ENCODE results near the gene RAB26.
"Not testable (repeated sequence)": the region's sequence is repeated elsewhere in the genome, so short reads cannot be mapped to it uniquely, and the experiment has no call there.

RAB26 gene

DNA sequence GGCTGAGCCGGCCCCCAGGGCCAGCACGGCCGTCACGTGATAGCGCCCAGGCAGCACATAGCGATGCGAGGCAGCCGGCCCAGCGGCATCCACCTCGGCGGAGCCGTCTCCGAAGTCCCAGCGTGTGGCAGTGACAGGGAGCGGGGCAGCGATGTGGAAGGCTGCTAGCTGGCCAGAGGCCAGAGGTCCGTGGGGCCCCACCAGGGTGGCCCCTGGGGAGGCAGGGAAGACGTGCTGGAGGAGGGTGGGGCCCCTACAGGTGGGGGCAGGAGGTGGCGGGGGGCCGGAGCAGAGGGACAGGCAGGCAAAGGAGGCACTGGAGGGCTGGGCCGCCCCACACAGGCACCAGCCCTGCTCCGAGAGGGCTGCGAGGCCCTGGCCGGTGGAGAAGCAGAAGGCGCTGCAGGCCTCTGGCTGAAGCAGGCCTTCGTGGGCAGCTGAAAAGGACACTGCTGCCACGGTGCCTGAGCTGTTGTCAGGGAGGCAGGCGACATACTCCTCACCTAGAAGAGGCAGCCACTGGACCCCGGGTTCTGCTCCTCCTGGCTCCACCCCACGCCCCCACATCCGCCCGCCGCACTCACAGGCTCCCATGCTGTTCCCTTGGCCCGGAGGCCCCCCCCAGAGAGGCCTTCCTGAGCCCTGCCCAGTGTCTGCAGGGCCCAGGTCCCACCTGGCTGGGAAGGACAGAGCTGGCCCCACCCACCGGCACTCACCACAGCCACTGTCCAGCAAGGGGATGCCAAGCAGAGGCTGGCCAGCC lies 30.3 kb upstream of the RAB26 start:
- not testable (repeated sequence) for DNase-seq

DNA sequence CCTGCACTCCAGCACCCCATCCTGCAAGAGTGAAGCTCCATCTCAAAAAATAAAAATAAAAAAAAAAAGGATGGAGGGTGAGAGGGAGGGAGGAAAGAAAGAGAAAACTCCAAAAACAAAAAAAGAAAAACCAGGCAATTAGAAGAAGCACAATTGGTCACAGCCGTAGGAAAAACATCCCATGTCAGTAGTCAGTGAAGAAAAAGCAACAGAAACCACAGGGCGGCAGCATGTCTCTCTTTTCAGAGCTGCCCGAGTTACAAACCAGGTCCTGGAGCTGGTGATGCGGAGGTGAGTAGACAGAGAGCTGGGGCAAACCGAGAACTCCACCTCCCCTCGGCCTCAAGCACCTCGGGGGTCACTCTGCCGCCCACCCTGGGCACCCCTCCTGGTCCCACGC lies 27.1 kb upstream of the RAB26 start:
- DNase-seq = peak; percentile 7

DNA sequence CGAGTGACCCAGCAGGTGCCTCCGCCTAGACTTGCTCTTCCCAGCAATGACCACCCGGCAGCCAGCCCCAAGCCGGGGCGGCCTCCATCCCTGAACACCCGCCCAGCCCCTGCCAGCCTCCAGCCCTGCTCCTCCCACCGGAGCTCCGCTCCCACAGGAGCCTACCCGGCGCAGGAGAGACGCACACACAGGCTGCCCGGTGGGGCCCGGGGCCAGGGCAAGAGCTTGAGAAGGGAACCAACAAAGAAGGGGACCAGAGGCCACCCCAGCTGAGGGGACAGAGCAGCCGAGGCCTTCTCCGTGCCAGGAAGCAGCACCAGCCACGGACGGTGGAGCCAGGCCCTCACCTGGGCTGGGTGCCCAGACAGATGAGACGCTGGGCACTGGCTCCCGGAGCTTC lies 26.6 kb upstream of the RAB26 start:
- no peak for DNase-seq

DNA sequence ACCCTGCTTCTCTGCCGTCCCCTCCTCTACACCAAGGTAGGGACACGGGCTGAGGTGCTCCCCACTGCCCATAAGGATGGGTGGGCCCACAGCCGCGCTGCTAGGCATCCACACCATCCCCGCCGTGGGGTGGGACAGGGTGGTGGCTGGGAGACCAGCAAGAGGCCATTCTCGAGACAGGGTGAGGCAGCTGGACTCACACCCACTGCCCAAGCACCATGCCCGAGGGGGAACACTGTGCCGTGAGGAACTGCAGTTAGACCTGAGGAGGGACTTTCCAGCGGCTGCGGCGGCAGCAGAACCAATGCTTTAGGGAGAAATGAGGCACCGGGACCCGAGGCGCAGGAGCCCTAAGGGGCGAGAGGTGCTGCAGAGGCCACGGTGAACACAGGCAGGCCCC lies 26.0 kb upstream of the RAB26 start:
- DNase-seq = no peak

DNA sequence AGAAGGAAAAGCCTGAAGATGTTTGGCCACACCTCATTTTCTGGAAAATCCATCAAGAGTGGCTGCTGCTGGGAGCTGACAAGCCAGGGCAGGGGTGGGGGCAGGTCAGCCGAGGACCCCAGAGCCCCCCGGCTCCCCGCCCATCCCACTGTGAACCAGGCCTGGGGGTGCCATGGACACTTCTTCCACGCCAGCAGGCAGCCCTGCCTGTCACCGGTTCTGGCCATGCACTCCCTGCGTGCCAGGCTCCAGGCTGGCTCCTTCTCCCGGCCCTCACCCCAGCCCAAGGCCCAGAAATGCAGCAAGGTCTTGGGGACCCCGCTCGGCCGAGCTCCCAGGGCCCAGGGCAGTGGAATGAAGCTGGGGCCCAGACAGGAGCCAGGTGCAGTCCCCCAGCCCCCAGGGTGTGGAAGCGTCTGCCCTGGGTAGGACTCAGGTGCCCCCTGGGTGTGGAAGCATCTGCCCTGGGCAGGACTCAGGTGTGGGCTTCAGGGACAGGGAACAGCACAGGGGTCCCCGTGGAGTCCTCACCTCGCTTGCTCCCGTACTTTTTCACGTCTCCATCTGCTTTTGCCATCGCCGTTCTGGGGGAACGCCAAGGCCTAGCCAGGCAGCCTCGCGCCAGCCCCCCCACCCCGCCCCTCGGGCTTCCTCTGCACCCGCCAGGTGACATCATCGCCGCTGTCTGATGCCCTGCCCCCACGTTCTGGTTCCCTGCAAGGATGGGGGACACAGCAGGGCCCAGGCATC lies 25.3 kb upstream of the RAB26 start:
- DNase-seq = not testable (repeated sequence)

DNA sequence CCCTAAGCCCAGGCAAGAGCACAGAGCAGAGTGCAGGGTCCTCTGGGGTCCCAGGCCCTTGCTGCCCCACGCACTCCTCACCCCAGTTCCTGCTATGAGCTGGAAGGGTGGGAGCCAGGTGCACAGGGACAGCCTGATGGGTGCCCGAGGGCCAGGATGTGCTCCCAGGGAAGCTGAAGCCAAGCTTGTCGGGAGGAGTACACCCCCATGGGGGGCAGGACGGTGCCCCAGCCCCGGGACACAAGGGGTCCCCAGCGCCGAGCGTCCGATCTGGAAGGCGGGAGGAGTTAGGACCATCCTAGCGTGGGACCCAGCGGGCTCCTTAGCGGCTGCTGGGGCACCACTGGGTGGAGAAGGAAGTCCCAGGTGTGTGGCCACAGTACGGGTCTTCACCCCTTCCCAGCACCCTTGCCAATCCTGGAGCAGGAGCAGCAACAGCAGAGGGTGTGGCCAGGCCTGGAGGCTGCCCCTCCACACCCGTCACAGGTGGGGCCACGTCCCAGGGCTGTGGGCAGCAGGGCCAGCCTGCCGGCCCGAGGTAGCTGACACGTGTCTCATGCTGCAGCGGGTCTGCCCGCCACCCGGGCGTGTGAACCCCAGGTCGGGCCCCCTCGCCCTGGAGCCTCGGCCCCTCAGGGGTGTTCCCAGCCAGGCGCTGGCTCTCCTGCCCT lies 24.6 kb upstream of the RAB26 start:
- DNase-seq = not testable (repeated sequence)

DNA sequence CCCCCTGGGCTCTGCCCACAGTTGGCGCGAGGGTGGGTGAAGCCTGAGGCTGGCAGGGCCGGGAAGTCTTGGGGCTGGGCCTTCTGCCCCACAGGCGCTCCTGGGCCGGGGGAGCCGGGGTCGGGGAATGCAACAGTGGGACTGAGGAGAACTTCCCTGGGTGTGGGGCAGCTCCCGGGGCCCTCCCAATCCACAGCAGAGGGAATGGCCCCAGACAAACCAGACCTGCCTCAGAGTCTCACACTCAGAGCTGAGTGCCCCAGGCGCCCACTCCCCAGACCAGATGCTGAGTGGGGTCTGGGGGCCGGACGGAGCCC lies 24.1 kb upstream of the RAB26 start:
- DNase-seq = not testable (repeated sequence)

DNA sequence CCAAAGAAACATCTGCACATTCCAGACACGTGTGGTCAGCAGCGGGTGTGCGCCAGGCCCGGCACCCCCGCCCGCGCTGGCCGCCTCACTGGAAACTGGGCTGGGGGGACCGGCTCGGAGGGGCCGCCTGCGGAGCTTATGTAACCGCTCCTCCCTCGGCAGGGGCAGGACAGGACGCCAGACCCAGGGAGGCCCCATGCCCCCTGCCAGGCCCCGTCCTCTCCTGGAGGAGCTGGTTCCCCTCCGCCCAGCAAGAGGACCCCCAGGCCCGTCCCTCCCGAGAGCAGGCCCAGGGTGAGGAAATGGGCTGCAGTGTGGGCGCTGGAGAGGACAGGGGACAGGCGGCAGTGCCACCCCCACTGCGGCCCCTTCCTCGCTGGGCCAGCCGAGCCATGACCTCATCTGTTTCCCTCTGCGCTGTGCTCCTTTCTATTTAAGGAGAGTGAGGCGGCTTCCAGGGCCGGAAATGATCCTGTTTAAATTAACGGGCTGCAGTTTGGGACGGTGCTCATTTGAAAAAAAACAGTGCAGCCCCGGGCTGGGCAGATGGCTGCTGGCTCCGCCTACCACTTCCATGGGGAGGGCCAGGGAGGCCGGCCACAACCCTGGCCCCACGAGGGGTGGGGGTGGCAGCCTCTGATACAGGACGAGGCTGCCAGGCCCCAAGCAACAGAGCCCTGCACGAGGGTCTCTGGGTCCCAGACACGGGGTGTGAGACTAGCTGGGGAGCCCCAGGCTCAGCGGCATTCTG lies 23.6 kb upstream of the RAB26 start:
- not testable (repeated sequence) for DNase-seq

DNA sequence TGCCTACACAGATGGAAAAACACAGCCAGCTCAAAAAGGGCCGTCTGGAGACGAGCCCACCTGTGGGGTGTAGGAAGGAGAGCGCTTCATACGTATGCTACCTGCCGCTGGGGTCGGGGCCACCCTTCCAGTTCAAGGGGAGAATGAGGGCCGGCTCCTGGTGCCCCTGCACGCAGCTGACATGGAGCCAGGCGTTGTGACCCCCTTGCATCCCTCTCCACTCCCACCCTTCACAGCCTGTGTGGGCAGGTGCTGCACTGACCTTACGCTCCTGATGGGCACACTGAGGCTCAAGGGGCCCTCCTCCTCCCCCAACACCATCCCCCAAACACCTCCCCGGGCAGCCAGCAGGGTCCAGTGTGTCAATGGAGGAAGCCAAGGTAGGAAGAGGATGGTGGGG lies 22.8 kb upstream of the RAB26 start:
- not testable (repeated sequence) for DNase-seq

DNA sequence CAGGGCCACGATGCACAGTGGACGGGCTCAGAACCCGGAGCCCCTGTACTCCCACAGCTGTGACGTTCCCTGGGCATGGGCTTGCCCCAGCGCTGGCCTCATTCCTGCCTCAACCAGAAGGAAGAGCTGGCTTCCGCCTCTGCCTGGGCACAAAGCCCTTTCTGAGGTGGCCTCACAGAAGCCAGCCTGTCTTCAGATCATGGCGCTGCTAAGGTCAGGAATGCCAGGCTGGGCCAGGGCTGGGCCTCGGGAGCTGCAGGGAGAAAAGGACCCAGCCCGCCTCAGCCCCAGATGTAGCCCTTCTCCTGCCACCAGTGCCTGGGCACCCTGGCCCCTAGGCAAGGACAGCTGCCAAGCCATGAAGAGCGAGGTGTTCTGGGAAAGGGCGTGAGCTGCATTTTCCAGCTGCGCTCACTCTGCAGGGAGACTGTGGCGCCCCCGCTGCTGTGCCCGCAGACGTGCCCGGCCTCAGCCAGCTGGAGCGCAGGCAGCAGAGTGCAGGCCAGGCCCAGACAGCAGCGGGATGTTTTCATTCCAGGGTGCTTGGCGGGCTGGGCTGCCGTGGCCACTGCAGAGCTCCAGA lies 22.2 kb upstream of the RAB26 start:
- not testable (repeated sequence) for DNase-seq

DNA sequence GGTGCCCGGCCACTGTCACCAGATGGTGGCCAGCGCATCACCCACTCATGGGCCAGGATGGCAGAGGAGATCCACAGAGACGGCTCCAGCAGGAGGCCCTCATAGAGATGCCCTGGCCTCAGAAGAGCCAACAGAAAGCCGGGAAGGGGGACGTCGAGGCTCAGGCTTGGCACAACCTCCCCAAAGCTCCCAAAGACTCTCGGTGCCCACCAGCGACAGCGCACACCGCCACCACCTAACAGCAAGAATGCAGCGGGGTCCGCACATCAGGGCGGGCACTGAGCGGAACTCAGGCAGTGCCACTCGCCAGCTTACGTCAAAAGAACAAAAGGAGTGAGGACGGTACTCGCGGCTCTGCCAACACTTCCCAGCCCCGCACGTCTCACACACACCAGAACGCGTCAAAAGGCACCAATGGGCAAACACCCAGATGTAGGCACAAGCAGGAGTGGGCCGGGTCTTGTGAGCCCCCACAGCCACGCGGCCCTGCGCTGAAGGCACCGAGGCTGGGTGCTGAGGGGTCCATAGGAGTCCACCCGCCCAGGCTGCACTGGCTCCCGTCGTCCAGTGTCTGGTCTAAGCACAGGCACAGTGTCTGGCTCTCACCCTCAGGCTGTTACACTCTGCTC lies 21.4 kb upstream of the RAB26 start:
- DNase-seq = not testable (repeated sequence)

DNA sequence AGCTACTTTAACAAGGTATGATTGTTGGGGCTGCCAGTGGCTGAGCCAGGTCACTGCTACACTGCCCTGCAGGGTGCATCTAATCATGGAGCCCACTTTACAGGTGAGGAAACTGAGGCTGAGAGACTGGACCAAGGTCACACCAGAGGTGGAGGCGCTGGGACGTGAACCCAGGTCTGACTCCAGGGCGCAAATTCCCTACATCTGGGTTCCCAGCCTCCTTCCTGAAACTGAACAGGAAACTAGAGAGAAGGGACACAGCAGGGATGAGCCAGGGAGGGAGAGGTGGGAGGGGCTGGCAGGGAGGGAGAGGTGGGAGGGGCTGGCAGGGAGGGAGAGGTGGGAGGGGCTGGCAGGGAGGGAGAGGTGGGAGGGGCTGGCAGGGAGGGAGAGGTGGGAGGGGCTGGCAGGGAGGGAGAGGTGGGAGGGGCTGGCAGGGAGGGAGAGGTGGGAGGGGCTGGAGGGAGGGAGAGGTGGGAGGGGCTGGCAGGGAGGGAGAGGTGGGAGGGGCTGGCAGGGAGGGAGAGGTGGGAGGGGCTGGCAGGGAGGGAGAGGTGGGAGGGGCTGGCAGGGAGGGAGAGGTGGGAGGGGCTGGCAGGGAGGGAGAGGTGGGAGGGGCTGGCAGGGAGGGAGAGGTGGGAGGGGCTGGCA lies 20.7 kb upstream of the RAB26 start:
- not testable (repeated sequence) for DNase-seq

DNA sequence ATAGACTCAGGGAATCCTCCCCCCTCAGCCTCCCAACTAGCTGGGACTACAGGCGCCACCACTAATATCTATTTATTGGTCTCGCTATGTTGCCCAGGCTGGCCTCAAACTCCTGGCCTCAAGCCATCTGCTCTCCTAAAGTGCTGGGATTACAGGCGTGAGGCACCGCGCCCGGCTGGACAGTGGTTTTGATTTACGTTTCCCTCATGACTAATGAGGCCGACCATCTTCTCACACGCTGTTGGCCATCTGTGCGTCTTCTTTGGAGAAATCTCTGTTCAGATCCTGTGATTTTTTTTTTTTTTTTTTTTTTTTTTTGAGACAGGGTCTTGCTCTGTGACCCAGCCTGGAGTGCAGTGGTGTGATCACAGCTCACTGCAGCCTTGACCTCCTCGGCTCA lies 19.2 kb upstream of the RAB26 start:
- DNase-seq = not testable (repeated sequence)

DNA sequence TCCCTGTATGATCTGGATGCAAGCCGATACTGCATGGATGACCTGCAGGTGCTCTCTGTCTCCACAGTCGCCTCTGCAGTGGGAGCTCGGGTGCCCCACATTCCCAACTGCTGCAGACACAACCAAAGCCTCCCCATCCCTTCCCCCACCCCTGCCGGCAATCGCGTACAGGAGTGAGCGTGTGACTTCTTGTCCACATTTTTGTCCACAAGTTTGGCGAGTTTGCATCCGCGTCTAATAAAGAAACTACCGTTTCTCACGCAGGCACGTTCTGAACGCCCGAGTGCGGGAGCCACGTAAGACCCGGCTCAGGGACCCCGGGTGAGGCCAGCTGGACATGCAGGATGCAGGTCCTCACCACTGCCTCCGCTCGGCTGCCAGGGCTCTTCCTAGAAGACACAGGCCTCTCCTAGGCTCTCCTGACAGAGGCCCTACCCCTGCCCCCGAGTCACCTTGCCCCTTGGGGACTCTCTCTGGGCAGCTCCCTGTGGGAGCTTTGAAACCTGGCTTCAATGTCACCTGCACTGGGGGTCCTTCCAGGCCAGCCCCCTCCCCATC lies 18.5 kb upstream of the RAB26 start:
- not testable (repeated sequence) for DNase-seq

DNA sequence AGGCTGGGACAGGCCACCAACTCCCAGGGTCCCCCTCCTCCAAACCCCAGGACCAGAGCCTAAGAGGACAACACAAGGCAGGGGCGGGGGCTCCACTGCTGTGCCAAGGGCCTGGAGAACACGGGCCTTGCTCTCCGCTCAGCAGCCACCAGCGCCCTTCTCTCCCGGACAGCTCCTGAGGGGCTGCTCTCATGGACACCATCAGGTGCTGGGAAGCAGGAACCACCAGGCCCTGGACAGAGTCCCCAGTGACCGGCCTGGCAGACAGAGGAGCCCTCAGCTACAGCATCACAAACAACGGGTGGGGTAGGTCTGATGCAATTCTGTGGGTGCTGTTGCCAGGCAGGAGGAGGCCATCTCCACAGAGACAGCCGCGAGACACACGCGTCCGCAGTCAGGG lies 14.6 kb upstream of the RAB26 start:
- not testable (repeated sequence) for DNase-seq

DNA sequence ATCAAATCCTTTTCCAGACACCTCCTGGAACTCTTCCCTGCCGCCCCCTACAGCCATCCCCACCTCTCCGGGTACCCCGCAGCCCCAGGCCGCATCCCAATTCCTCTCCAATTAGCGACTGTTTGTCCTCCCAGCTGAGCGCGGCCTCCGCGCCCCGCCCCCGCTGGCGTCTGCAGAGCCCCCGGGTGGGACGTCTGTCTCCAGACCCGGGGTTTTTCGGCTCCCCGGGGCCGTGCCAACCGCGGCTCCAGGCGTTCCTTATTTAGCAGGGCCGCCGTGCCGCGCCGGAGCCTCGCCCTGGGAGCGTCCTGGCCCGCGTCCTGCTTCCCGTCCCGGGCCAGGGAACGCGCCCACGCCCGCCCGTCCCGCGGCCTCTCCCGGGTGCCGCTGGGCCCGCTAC lies 13.4 kb upstream of the RAB26 start:
- not testable (repeated sequence) for DNase-seq

DNA sequence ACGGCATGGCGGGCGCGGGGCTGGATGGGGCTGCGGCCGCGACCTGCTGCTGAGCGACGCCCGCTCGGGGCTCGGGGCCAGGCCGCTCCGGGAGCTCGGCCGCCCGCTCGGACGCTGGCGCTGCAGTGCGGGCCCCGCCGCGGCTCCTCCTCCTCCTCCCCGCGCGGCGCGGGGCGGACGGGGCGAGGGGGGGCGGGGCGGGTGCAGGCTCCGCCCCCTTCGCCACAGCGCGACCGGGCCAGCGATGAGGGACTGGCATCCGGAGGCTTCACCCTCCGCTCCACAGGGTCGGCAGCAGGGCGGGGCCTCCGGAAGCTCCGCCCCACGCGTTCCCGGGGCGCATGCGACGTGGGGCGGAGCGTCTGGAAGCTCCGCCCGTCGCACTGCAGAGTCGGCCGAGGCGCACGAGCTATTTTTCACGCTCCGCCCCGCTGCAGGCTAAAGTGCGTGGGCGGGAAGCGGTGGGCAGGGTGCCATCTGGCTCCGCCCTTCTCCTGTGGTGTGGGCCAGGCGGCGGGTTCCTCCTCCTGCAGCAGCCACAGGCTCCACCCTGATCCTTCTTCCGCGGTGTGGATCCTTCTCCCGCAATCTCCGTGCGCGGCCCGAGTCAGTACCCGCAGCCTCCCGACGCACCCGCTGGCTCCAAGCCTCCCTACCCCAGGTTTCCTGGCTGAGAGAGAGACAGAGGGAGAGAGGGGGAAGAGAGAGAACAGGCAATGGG lies 12.5 kb upstream of the RAB26 start, which contains the start of gene PKD1:
PKD1 (minus strand) TSS at position 129 of the 721 bp plus-strand sequence. CDS start 209 bp downstream, outside the sequence.
- DNase-seq = peak; percentile 87

DNA sequence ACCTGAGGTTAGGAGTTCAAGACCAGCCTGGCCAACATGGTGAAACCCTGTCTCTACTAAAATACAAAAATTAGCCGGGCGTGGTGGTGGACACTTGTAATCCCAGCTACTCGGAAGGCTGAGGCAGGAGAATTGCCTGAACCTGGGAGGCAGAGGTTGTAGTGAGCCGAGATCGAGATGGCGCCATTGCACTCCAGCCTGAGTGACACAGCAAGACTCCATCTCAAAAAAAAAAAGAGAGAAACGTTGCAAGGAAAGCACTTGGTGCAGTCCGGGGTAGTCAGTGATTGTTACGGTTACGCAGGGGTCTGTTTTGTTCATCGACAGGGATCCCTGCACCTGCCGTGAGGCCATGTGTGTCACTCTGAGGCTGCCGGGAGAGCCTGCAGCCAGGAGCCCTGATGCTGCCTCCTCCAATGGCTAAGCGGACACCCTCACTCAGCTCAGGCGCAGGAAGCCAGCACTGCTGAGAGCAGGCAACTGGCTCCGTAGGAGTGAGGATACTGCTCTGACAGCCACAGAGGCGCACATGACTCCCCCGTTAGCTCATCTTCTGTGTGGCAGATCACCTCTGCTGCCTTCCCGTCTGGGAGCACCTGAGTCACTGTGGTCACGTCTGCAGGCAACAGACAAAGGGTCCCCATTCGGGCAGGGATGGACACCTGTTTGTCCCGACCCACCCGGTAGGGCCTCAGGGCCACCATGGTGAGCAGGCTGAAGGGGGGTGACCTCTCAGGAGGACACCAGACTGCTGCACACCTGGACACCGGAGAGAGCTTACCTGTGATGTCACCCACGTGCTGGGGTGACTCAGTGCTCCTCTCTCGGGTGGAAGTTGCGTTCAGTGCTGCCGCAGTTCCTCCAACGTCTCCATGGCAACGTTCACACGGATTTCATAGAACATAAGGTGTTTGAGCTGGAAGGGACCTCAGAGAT lies 5.2 kb upstream of the RAB26 start:
- DNase-seq = no peak

DNA sequence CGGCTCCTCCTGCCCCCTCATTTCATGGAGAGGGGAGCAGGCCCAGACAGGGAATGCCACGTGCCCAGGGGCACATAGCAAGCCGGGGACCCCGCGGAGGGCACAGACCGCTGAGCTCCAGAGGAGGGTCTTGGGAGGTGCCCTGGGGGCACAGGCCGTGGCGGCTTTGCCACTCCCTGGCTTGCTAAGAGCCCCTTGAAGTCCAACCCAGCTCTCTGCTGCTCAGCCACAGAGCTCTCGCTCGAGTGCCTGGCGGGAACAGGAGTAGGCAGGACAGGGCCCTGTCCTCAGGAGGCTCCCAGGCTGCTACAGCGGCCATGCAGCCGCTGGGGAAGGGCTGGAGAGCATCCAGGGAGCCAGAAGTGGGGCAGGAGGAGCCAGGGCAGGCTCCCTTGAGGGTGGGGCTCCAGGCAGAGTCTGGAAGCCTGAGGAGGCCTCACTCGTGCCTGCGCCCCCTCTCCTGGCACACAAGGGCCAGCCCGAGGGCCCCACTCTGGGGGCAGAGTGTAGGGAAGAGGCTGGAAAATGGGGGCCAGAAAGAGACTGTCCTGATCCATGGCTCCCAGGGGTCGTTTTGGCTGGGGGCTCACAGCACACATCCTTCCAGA lies 4.4 kb upstream of the RAB26 start:
- DNase-seq = no peak
